K562 (cell line): ENCODE measurements around the gene FBXW11. TPM values are rescaled to one million over a fixed set of nuclear protein-coding genes. Genes with fewer than 3 reads are reported as not detected.

Experiments used
- AFF1 ChIP-seq, 2 experiments: fragments of 450-650 bp; IDR thresholded peaks; 2 replicates each; pipeline ENCODE4 v1.6.1; 2018; ENCODE audit warnings: mild to moderate bottlenecking in 2 of 2, low read depth in 1 of 2; ENCODE audit not compliant: partially characterized antibody in 2 of 2
- E2F8 ChIP-seq: fragments of 450-650 bp; IDR thresholded peaks from 2 replicates; pipeline ENCODE4 v1.7.1; 2018; ENCODE audit warnings: mild to moderate bottlenecking, low read depth; ENCODE audit not compliant: partially characterized antibody
- MYC ChIP-seq, 2 experiments: fragments of 250-450 bp in 1 of 2; sonication (Bioruptor Pico) in 1 of 2; IDR thresholded peaks; 2 replicates each; pipeline versions ENCODE4 v1.5.1 to v1.6.1; 2012 to 2021; ENCODE audit warnings: low read depth in 2 of 2, borderline replicate concordance in 1 of 2, improper control_type of control experiment in 1 of 2, low read length in 1 of 2, mild to moderate bottlenecking in 1 of 2, moderate library complexity in 1 of 2
- REST ChIP-seq, 2 experiments: fragments of 450-650 bp; formaldehyde crosslinking in 1 of 2; IDR thresholded peaks; 2 replicates each; pipeline versions ENCODE4 v1.4.0 to v1.6.1; 2014 to 2020; ENCODE audit warnings: mild to moderate bottlenecking in 2 of 2, borderline replicate concordance in 1 of 2, low read depth in 1 of 2
- TEAD2 ChIP-seq: fragments of 450-650 bp; IDR thresholded peaks from 2 replicates; pipeline ENCODE4 v1.6.1; 2016; ENCODE audit warnings: missing genetic modification characterization, control low read depth, missing compliant biosample characterization
- THRA ChIP-seq: fragments of 450-650 bp; IDR thresholded peaks from 2 replicates; pipeline ENCODE4 v1.6.1; 2017; ENCODE audit warnings: mild to moderate bottlenecking, moderate library complexity
- TRIM24 ChIP-seq, 2 experiments: fragments of 450-650 bp; IDR thresholded peaks; 2 replicates each; pipeline ENCODE4 v1.6.1; 2016
- ZNF3 ChIP-seq: fragments of 250-450 bp; sonication (Bioruptor Pico); IDR thresholded peaks from 2 replicates; pipeline ENCODE4 v1.5.0; 2021; ENCODE audit warnings: mild to moderate bottlenecking, moderate library complexity
- polyA plus RNA-seq, 8 experiments: library from polyadenylated mRNA; depleted of rRNA in 4 of 8; stranded (reverse) in 5 of 8; unstranded in 3 of 8; fragments of >200 nt; fragmentation: Nextera tagmentation in 2 of 8; fragmentation: Illumina TruSeq in 1 of 8; extraction: Ambion mirVana in 2 of 8; extraction: Trizol in 1 of 8; gene quantifications; 2 replicates each; pipeline versions ENCODE4 v1.2.1 to v1.2.3, GENCODE V29; 2011 to 2014; ENCODE audit warnings: inconsistent platforms in 1 of 8, missing spikeins in 1 of 8
- total RNA-seq, 7 experiments: library from RNA; depleted of rRNA in 6 of 7; stranded (reverse); fragments of >200 nt in 6 of 7; fragmentation: Illumina TruSeq in 2 of 7; extraction: Trizol in 2 of 7; gene quantifications; 2 replicates each; pipeline versions ENCODE4 v1.2.1 to v1.2.3, GENCODE V29; 2011 to 2021; ENCODE audit warnings: low replicate concordance in 1 of 7

The FBXW11 gene
- total and polyA plus RNA-seq, 9 of the 15 experiments (the other 6 are each of a cell fraction or from before 2014, with no cell fraction given): 3.0 to 28.6 (median 23.6) TPM

- TF ChIP-seq REST (IDR thresholded peaks at IDR 0.05; ENCODE audit: borderline replicate concordance) (no peak), REST (CRISPR knock-in tag; IDR thresholded peaks at IDR 0.05; ENCODE audit: low read depth) (no peak), TRIM24 (IDR thresholded peaks at IDR 0.05) (peak in 1 of 2 experiments; percentile 27; a peak in 1 of 4 replicates), TEAD2 (tag) (no peak), THRA (no peak), E2F8 (peak; percentile 27), MYC (IDR thresholded peaks at IDR 0.05; ENCODE audit: low read depth, low read length) (peak; percentile 60), MYC (CRISPR knock-in tag; IDR thresholded peaks at IDR 0.05; ENCODE audit: borderline replicate concordance, low read depth) (no peak), AFF1 (IDR thresholded peaks at IDR 0.05; ENCODE audit: low read depth in 1 of 2, partially characterized antibody in 2 of 2) (no peak), ZNF3 (CRISPR knock-in tag) (no peak)
Measured at GRCh38 chr5:171840711-171841522, 165.5 kb downstream of the FBXW11 start (continued).
